H7 (cell line): Measurements from ENCODE around the gene PKD1L1. TPM values are rescaled to one million over a fixed set of nuclear protein-coding genes. Genes with fewer than 3 reads are reported as not detected.
"Not testable (repeated sequence)": the region's sequence is repeated elsewhere in the genome, so short reads cannot be mapped to it uniquely, and the experiment has no call there.

Experiments
- DNase-seq: peaks from one replicate; pipeline ENCODE4 v3.0.0; 2012
- H3K27me3 ChIP-seq: 2 replicates; pipeline ENCODE4 v1.6.0; 2011; ENCODE audit warnings: mild to moderate bottlenecking, low read length; ENCODE audit not compliant: control insufficient read depth, insufficient read depth
- H3K36me3 ChIP-seq: replicated peaks from 2 replicates; pipeline ENCODE4 v1.5.1; 2011; ENCODE audit warnings: low read length; ENCODE audit not compliant: control insufficient read depth, insufficient read depth
- H3K4me3 ChIP-seq: 2 replicates; pipeline ENCODE4 v1.5.1; 2011; ENCODE audit warnings: low read depth, mild to moderate bottlenecking, control low read depth, low read length, moderate library complexity; ENCODE audit not compliant: insufficient read depth
- total RNA-seq: library from RNA; depleted of rRNA; stranded (reverse); fragments of >200 nt; shearing (Covaris generic); gene quantifications from 2 replicates; pipeline ENCODE4 v1.2.3, GENCODE V29; 2014; rRNA removed

The PKD1L1 gene
- total RNA-seq = 0.07 and 0.15 TPM in 2 replicates

- no peak within 1 kb of the TSS for H3K4me3 ChIP-seq
- no peaks in the 10 kb centered on the region for H3K36me3 ChIP-seq
- no peak for DNase-seq
- H3K27me3 ChIP-seq = no peaks in the 10 kb centered on the region
These were observed at the start of gene PKD1L1 for GRCh38 chr7:47948141-47948790. Gene PKD1L1, minus strand, starts transcription at chr7:47948466. Its CDS starts 26 bp downstream, at chr7:47948440.

- H3K4me3 ChIP-seq = no peak overlapping the region
- DNase-seq = no peak
These were observed 44.2 kb upstream of the PKD1L1 start for GRCh38 chr7:47992446-47992845.

GRCh38 chr7:47991741-47992311 is 43.6 kb upstream of the PKD1L1 start:
- DNase-seq = peak; percentile 90
- Histone ChIP-seq H3K4me3 (peak overlapping the region; percentile 28), H3K27me3 (no peaks in the 10 kb centered on the region), H3K36me3 (no peaks in the 10 kb centered on the region)

More at GRCh38 chr7:47992446-47992845, 44.2 kb upstream of the PKD1L1 start:
- no peaks in the 10 kb centered on the region for H3K36me3 ChIP-seq
- no peaks in the 10 kb centered on the region for H3K27me3 ChIP-seq

GRCh38 chr7:47991270-47991669 is 43.0 kb upstream of the PKD1L1 start:
- no peaks in the 10 kb centered on the region for H3K36me3 ChIP-seq
- H3K27me3 ChIP-seq = no peaks in the 10 kb centered on the region
- H3K4me3 ChIP-seq = no peak overlapping the region
- DNase-seq = no peak

- Histone ChIP-seq H3K36me3 (no peaks in the 10 kb centered on the region), H3K27me3 (no peaks in the 10 kb centered on the region), H3K4me3 (no peak overlapping the region)
- no peak for DNase-seq
These were observed 42.3 kb upstream of the PKD1L1 start for GRCh38 chr7:47990592-47990991.

GRCh38 chr7:47989607-47990400 is 41.5 kb upstream of the PKD1L1 start:
- not testable (repeated sequence) for H3K27me3 ChIP-seq

GRCh38 chr7:47988496-47989386 is 40.5 kb upstream of the PKD1L1 start:
- H3K27me3 ChIP-seq = no peaks in the 10 kb centered on the region
- no peak overlapping the region for H3K4me3 ChIP-seq
- DNase-seq = peak; percentile 51
- H3K36me3 ChIP-seq = no peaks in the 10 kb centered on the region

More at GRCh38 chr7:47989607-47990400, 41.5 kb upstream of the PKD1L1 start:
- not testable (repeated sequence) for H3K36me3 ChIP-seq, H3K4me3 ChIP-seq, DNase-seq

- Histone ChIP-seq H3K36me3 (peaks cover 7% of the 10 kb centered on the region), H3K27me3 (no peaks in the 10 kb centered on the region), H3K4me3 (no peak overlapping the region)
- DNase-seq = no peak
These were observed 34.3 kb upstream of the PKD1L1 start for GRCh38 chr7:47982610-47983009.

GRCh38 chr7:47980648-47981047 is 32.4 kb upstream of the PKD1L1 start:
- H3K36me3 ChIP-seq = peaks cover 19% of the 10 kb centered on the region
- H3K27me3 ChIP-seq, H3K4me3 ChIP-seq, DNase-seq: not testable (repeated sequence)

- H3K4me3 ChIP-seq = peak overlapping the region; percentile 69; the same call in 1 of the 2 replicates
- no peaks in the 10 kb centered on the region for H3K27me3 ChIP-seq
- H3K36me3 ChIP-seq = peaks cover 22% of the 10 kb centered on the region
- no peak for DNase-seq
These were observed 31.5 kb upstream of the PKD1L1 start for GRCh38 chr7:47979832-47980181.

- H3K27me3 ChIP-seq = no peaks in the 10 kb centered on the region
- H3K4me3 ChIP-seq = peak within 1 kb of the TSS; percentile 69
- peak; percentile 98 for DNase-seq
- peaks cover 27% of the 10 kb centered on the region for H3K36me3 ChIP-seq
These were observed 31.0 kb upstream of the PKD1L1 start, which contains the start of gene HUS1 for GRCh38 chr7:47979145-47979831. Gene HUS1, minus strand, starts transcription at chr7:47979615. Its CDS starts 96 bp downstream, at chr7:47979519.

- peaks cover 32% of the 10 kb centered on the region for H3K36me3 ChIP-seq
- DNase-seq = no peak
- peak overlapping the region; percentile 69 for H3K4me3 ChIP-seq
- no peaks in the 10 kb centered on the region for H3K27me3 ChIP-seq
These were observed 30.5 kb upstream of the PKD1L1 start for GRCh38 chr7:47978790-47979144.

- H3K36me3 ChIP-seq = peaks cover 46% of the 10 kb centered on the region
These were observed 25.5 kb upstream of the PKD1L1 start for GRCh38 chr7:47973739-47974138.

GRCh38 chr7:47970761-47971160 is 22.5 kb upstream of the PKD1L1 start:
- no peaks in the 10 kb centered on the region for H3K27me3 ChIP-seq
- no peak overlapping the region for H3K4me3 ChIP-seq
- peaks cover 46% of the 10 kb centered on the region for H3K36me3 ChIP-seq
- no peak for DNase-seq

More at GRCh38 chr7:47973739-47974138, 25.5 kb upstream of the PKD1L1 start:
- DNase-seq = no peak
- H3K27me3 ChIP-seq = no peaks in the 10 kb centered on the region
- no peak overlapping the region for H3K4me3 ChIP-seq
